ENCODE results near the gene FAM180B.
"Not testable (repeated sequence)": the region's sequence is repeated elsewhere in the genome, so short reads cannot be mapped to it uniquely, and the experiment has no call there.

Gene FAM180B, protein sequence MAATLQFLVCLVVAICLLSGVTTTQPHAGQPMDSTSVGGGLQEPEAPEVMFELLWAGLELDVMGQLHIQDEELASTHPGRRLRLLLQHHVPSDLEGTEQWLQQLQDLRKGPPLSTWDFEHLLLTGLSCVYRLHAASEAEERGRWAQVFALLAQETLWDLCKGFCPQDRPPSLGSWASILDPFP

DNA sequence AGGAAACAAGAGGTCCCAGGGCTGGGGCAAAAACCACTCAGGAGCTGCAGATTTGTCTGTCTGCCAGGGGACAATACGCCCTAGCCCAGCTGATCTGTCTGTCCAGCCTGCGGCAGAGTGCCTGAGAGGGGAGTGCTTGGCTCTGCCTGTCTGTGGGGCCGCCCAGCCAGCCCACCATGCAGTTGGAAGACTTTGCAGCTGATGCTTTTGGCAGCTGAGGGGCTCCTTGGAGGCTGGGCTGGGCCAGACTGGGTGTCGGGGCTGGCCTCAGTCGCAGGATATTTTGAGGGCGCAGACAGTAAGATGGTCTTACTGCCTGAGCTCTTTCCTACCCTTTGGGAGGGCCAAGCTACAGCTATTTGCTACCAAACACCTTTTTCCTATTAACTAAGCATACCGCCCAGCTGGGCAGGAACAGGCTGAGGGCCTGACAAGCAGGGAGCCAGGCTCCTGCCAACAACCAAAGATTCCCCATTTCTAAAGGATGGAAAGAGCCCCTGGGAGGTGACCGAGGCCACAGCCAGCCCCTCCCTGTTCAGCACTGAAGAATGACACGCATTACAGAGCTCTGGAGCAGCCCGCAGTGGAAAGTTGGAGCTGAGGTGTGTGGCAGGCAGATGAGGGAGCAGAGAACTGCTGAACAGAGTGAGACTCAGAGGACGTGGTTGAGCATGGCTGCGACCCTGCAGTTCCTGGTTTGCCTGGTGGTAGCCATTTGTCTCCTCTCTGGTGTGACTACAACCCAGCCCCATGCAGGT, at the start of gene FAM180B:
Gene FAM180B (plus strand): TSS at position 581 of the 758 bp plus-strand sequence. CDS start 91 bp downstream, at position 672.
- in situ Hi-C loops (cut with HindIII; ENCODE audit: low pct_unique_long_range_greater_than_20kb, low sequenced_read_pairs) = no loop called here
- DNase-seq (ENCODE audit: low read depth in 1 of 2, low spot score in 1 of 2) = no peak
- no peak for TF ChIP-seq JUND (IDR thresholded peaks at IDR 0.05; ENCODE audit: low read depth)

DNA sequence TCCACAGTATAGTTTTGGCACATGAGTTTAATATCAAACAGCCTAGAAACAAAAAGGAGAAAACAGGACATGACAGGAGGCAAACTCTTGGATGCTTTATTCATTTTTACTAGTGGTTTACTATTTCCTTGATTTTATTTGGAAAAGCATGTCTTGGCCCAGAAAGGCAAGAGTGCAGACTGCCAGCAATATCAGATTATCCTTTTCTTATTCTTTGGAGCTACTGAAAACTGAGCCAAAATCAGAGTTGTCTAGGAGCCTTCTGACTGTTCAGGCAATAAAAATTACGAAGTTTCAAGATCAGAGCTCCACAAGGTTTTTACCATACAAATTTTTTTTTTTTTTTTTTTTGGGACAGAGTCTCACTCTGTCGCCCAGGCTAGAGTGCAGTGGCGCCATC, 49.6 kb upstream of the FAM180B start:
- no peak for DNase-seq (ENCODE audit: low read depth in 1 of 2, low spot score in 1 of 2)
- in situ Hi-C loops (cut with HindIII; ENCODE audit: low pct_unique_long_range_greater_than_20kb, low sequenced_read_pairs) = no loop called here
- TF ChIP-seq JUND (IDR thresholded peaks at IDR 0.05; ENCODE audit: low read depth) = no peak

DNA sequence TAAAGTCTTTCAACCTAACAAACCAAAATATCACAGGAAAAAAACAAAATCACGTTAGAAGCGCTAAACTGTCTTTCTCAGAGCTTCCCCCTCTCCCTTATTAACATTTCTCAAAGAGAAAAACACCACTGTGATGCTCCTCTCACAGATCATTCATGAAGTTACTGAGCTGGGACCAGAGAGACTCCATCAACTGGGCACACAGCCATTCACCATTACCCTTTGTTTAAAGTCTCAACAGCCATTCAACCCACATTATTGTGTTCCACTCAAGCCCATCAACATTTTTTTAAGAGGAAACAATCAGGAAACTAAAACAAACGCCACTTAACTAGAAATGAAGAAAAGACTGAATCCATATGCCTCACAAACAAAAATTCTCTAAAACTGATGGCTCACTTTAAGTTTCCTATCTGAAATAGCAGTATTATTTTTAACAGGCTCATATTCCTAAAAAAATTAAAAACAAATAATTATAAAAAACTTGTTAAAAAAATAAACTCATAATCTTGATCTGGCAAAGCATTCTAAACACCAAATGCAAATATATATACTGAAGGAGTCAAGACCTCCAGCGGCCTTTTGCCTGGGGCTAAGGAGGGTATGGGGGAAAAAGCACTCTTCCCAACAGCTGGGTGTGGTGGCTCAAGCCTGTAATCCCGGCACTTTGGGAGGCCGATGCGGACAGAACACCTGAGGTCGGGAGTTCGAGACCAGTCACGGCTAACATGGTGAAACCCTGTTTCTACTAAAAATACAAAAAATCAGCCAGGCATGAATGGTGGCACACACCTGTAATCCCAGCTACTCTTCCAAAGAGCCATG, 47.5 kb upstream of the FAM180B start:
- DNase-seq (ENCODE audit: low read depth in 1 of 2, low spot score in 1 of 2) = no peak
- in situ Hi-C loops (cut with HindIII; ENCODE audit: low pct_unique_long_range_greater_than_20kb, low sequenced_read_pairs) = no loop called here
- TF ChIP-seq JUND (IDR thresholded peaks at IDR 0.05; ENCODE audit: low read depth) = no peak

DNA sequence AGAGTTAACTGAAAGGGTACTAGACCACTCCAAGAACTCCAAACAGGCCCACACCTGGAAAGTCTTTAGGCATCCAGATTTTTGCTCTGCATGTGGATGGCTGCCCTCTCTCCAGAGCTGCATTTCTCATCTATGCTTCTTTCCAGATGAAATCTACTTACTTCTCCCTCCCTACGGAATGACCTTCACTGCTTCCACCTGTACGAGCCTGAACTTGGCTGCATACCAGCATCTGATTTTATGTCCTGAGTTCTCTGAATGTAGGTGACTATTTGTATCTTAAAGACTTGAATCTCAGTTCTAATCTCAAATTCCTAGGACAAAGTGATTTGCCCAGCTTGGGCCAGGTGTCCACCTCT, 46.8 kb upstream of the FAM180B start:
- TF ChIP-seq JUND (IDR thresholded peaks at IDR 0.05; ENCODE audit: low read depth) = no peak
- in situ Hi-C loops (cut with HindIII; ENCODE audit: low pct_unique_long_range_greater_than_20kb, low sequenced_read_pairs) = no loop called here
- peak in 1 of 2 experiments; percentile 38 for DNase-seq (ENCODE audit: low read depth in 1 of 2, low spot score in 1 of 2)

DNA sequence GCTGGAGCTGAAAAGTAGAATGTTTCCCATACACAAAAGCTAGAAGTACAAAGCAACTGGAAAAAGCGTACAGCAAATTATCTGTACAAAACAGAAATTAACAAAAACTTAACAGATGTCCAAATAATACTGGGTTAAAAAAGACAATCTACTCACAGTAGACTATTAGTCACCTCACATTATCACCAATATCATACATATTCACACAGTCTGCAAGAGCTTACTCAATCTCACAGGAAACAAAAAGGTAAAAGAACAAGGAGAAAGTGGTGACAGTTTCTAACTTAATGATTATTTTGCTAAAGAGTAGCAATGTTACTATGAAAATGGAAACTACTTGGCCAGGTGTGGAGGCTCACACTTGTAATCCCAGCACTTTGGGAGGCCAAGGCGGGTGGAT, 45.4 kb upstream of the FAM180B start:
- in situ Hi-C loops (cut with HindIII; ENCODE audit: low pct_unique_long_range_greater_than_20kb, low sequenced_read_pairs) = no loop called here
- no peak for DNase-seq (ENCODE audit: low read depth in 1 of 2, low spot score in 1 of 2)
- TF ChIP-seq JUND (IDR thresholded peaks at IDR 0.05; ENCODE audit: low read depth) = no peak

DNA sequence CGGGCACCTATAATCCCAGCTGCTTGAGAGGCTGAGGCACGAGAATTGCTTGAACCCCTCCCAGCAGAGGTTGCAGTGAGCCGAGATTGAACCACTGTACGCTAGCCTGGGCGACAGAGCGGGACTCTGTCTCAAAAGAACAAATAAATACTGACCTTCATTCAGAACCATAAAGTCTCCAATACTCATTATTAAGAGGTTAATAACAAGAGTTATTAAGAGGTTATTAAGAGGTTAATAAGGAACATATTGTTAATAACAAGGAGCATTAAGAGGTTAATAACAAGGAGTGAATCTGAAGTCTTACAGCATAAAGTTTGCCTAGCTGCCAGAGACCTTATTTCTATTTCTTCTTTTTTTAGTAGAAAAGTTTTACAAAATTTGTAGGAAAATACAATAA, 41.2 kb upstream of the FAM180B start:
- no peak for TF ChIP-seq JUND (IDR thresholded peaks at IDR 0.05; ENCODE audit: low read depth)
- in situ Hi-C loops (cut with HindIII; ENCODE audit: low pct_unique_long_range_greater_than_20kb, low sequenced_read_pairs) = no loop called here

DNA sequence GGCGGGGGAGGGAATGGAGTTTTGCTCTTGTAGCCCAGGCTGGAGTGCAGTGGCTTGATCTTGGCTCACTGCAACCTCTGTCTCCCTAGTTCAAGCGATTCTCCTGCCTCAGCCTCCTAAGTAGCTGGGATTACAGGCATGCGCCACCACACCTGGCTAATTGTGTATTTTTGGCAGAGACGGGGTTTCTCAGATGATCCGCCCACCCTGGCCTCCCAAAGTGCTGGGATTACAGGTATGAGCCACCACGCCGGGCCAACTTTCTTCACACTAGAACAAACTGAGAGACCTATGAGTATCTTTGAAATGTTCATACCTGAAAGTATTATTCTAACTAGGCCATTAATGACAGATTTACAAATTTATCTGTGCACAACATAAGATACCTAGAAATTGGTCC, 40.2 kb upstream of the FAM180B start:
- in situ Hi-C loops (cut with HindIII; ENCODE audit: low pct_unique_long_range_greater_than_20kb, low sequenced_read_pairs); DNase-seq (ENCODE audit: low read depth in 1 of 2, low spot score in 1 of 2): not testable (repeated sequence)

More for the DNA sequence above, 41.2 kb upstream of the FAM180B start:
- no peak for DNase-seq (ENCODE audit: low read depth in 1 of 2, low spot score in 1 of 2)

DNA sequence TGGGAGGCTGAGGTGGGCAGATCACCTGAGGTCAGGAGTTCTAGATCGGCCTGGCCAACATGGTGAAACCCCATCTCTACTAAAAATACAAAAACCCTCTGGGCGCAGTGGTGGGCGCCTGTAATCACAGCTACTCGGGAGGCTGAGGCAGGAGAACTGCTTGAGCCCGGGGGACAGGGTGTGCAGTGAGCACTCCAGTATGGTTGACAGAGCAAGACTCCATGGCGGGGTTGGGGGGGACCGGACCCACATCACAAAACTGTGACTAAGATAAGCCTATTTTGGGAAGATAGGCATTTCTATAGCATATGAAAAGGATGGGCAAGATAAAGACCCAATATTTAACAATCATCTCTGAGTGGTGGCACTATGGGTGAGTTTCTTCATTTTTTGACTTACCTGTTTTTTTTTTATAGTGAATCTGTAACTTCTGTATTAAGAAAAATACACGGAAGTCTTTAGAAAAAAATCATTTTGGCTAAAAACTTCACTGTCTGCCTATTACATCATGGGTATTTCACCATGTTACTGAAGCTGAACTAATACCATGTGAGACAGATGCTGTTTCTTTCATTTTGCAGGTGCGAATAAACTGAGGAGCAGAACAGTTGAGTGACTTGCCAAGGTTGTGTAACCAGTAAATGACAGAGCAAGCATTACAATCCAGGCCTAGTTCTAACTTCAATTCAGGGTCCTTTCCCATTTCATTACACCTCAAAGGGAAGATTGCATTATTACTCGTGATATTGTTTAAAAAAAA, 36.0 kb upstream of the FAM180B start:
- no peak for DNase-seq (ENCODE audit: low read depth in 1 of 2, low spot score in 1 of 2)
- in situ Hi-C loops (cut with HindIII; ENCODE audit: low pct_unique_long_range_greater_than_20kb, low sequenced_read_pairs) = no loop called here
- TF ChIP-seq JUND (IDR thresholded peaks at IDR 0.05; ENCODE audit: low read depth) = no peak

DNA sequence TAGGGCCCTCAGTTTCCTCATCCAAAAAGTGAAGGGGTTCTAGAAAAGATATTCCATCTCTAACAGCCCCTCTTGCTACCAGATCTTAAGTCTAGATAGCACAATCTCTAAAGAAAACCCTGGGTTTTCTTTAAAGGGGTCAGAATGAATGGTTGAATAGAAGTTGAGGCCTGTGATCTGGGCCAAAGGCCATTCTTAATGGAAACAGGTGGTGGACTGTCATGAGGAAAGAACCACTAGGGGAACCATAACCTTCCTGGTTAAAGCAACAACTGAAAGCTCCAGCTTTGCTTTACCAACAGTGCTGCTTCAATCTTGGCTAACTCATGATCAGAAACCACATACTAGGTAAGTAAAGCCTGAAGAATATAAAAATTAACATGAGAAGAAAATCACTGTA, 35.4 kb upstream of the FAM180B start:
- no peak for TF ChIP-seq JUND (IDR thresholded peaks at IDR 0.05; ENCODE audit: low read depth)
- in situ Hi-C loops (cut with HindIII; ENCODE audit: low pct_unique_long_range_greater_than_20kb, low sequenced_read_pairs) = no loop called here
- peak in 1 of 2 experiments; percentile 68 for DNase-seq (ENCODE audit: low read depth in 1 of 2, low spot score in 1 of 2)

DNA sequence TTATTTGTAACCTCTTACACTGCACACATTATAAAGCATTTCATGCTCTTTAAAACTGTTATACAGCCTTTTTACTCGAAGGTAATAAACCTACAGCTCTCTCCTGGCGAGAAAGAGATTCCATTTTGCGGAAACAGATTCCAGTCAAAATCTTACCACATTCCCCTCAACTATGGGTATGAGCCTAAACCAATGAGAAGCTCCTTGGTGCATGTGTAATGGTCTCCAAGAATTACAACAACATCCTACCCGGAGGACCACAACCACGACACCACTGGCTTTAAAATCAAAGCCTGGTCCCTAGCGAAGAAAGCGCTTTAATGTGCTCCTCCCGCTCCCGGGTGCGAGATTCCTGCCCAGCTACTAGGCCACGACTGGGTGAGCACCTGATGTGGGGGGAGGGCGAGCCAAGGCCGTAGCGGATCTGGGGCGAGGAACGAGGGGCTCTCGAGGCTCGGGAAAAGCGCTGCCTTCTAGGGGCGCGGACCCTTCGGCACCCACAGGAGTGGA, 34.4 kb upstream of the FAM180B start:
- DNase-seq (ENCODE audit: low read depth in 1 of 2, low spot score in 1 of 2) = peak in 1 of 2 experiments; percentile 59
- no peak for TF ChIP-seq JUND (IDR thresholded peaks at IDR 0.05; ENCODE audit: low read depth)
- in situ Hi-C loops (cut with HindIII; ENCODE audit: low pct_unique_long_range_greater_than_20kb, low sequenced_read_pairs) = no loop called here

DNA sequence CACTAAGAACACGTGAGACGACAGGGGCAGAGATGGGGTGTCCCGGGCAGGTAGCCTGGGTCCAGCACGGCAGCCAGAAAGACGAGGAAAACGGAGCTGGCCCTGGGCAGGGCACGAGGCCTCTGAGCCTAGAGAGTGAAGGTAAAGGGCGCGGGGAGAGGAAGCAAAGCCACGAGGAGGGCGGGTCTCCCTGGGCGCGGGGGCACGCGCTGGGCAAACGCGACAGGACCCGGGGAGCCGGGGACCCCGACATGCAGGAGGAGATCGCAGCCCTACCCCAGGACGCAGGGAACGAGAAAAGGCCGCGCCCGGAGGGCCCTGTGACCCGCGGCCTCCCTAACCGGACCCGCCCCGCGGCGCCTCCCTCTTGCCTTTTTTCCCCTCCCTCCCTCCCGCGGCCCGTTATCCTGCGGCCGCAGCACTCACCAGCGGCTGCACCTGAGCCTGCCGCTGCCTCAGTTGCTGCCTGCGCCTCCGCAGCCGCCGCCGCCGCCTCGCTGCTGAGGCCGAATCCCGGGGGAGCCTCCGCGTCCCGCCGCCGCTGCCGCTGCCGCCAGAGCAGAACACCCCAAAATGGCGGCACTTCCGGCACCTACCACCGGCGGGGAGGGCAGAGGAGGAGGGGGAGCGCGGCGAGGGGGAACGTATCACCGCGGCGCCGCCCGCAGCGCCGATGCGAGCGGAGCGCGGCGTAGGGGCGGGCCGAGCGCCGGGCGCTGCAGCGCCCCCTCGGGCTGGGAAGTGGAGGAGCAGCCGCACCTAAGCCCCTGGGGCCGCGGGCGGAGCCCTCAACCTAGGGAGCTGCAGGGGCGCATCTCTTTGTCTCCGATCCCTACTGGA, 33.7 kb upstream of the FAM180B start, which contains the start of gene CELF1:
Gene CELF1 (minus strand): TSS at position 567 of the 840 bp plus-strand sequence. CDS start 53,609 bp downstream, outside the sequence.
- in situ Hi-C loops (cut with HindIII; ENCODE audit: low pct_unique_long_range_greater_than_20kb, low sequenced_read_pairs) = no loop called here
- peak; percentile 75 to 96 for DNase-seq (ENCODE audit: low read depth in 1 of 2, low spot score in 1 of 2)
- no peak for TF ChIP-seq JUND (IDR thresholded peaks at IDR 0.05; ENCODE audit: low read depth)

Data from T47D (cell line).